H1 (cell line): Measurements from ENCODE around the gene MCF2L2.

Source experiments
- ATF2 ChIP-seq: IDR thresholded peaks from 2 replicates; pipeline ENCODE4 v1.6.1; 2012; ENCODE audit warnings: low read length, inconsistent platforms
- CREB1 ChIP-seq: IDR thresholded peaks from 2 replicates; pipeline ENCODE4 v1.6.1; 2012; ENCODE audit warnings: inconsistent platforms
- CTCF ChIP-seq, 3 experiments: IDR thresholded peaks; 1 replicate in 2 of 3; 2 replicates in 1 of 3; pipeline versions ENCODE4 v1.5.1 to v1.6.1; 2011; ENCODE audit warnings: low read length in 3 of 3, mild to moderate bottlenecking in 3 of 3, inconsistent platforms in 2 of 3, low read depth in 1 of 3, moderate library complexity in 1 of 3; ENCODE audit not compliant: insufficient read depth in 1 of 3; ENCODE audit errors: control extremely low read depth in 1 of 3
- E2F6 ChIP-seq: IDR thresholded peaks from 2 replicates; pipeline ENCODE4 v1.6.1; 2012; ENCODE audit warnings: inconsistent platforms
- EZH2 ChIP-seq: fragments of 200-600 bp; sonication (generic); IDR thresholded peaks from 2 replicates; pipeline ENCODE4 v1.7.1; 2012; ENCODE audit warnings: low read depth, mild to moderate bottlenecking, moderate library complexity, low read length, inconsistent platforms; ENCODE audit not compliant: severe bottlenecking
- HDAC6 ChIP-seq: IDR thresholded peaks from one replicate; pipeline ENCODE4 v1.7.1; 2012; ENCODE audit warnings: low read depth, mild to moderate bottlenecking, inconsistent platforms, low read length, moderate library complexity
- KDM1A ChIP-seq: fragments of 200-600, 300-600 bp; sonication (generic); IDR thresholded peaks from 2 replicates; pipeline ENCODE4 v1.7.1; 2016; ENCODE audit warnings: mild to moderate bottlenecking, low read length, borderline replicate concordance
- MAFK ChIP-seq: IDR thresholded peaks from 2 replicates; pipeline ENCODE4 v1.6.1; 2012; ENCODE audit warnings: low read depth, mild to moderate bottlenecking, improper control_type of control experiment, low read length
- POLR2AphosphoS5 ChIP-seq: IDR thresholded peaks from 2 replicates; pipeline ENCODE4 v1.6.1; 2011; ENCODE audit warnings: low read depth, low read length
- SIX5 ChIP-seq: IDR thresholded peaks from 2 replicates; pipeline ENCODE4 v1.6.1; 2011; ENCODE audit warnings: mild to moderate bottlenecking, low read depth, low read length
- SP1 ChIP-seq: IDR thresholded peaks from 2 replicates; pipeline ENCODE4 v1.6.1; 2011; ENCODE audit warnings: low read depth, low read length
- USF2 ChIP-seq: IDR thresholded peaks from 2 replicates; pipeline ENCODE4 v1.6.1; 2011; ENCODE audit warnings: low read length, improper control_type of control experiment
- ZNF274 ChIP-seq: IDR thresholded peaks from 2 replicates; pipeline ENCODE4 v1.7.0; 2012; ENCODE audit warnings: low read length, borderline replicate concordance; ENCODE audit errors: extremely low read depth

- TF ChIP-seq ATF2 (no peak), CTCF (IDR thresholded peaks at IDR 0.05; ENCODE audit: control extremely low read depth in 1 of 3, insufficient read depth in 1 of 3, low read depth in 1 of 3, low read length in 3 of 3) (no peak), EZH2 (no peak), POLR2AphosphoS5 (no peak), CREB1 (no peak), ZNF274 (no peak), SIX5 (no peak), HDAC6 (no peak), SP1 (no peak), KDM1A (no peak), MAFK (no peak), E2F6 (no peak), USF2 (no peak)
Observed at GRCh38 chr3:183448369-183449128, 20.1 kb upstream of the MCF2L2 start.
